ENCODE data around the gene DYSF.

DYSF gene

GRCh38 chr2:71704688-71705087, 251.3 kb downstream of the DYSF start:
- Histone ChIP-seq H4K20me1 (ENCODE audit: control insufficient read depth, insufficient read depth, low read depth, low read length) (no peaks in the 10 kb centered on the region), H3K36me3 (ENCODE audit: control insufficient read depth, low read length) (no peaks in the 10 kb centered on the region), H3K4me3 (ENCODE audit: low read length) (no peak overlapping the region), H3K4me1 (ENCODE audit: control insufficient read depth, low read length) (no peaks in the 10 kb centered on the region), H3K27ac (ENCODE audit: low read depth, low read length) (no peak overlapping the region), H3K27me3 (ENCODE audit: control insufficient read depth, low read length) (no peaks in the 10 kb centered on the region), H3K79me2 (ENCODE audit: control insufficient read depth, low read length) (no peaks in the 10 kb centered on the region), H3F3A (ENCODE audit: control insufficient read depth, insufficient read depth) (no peaks in the 10 kb centered on the region), H3K4me2 (ENCODE audit: low read length) (no peak overlapping the region), H3K9me2 (replicated peaks; ENCODE audit: control insufficient read depth, low read length) (no peaks in the 10 kb centered on the region), H3K9me3 (ENCODE audit: control insufficient read depth, insufficient read depth, low read length) (no peaks in the 10 kb centered on the region)
- no peak for TF ChIP-seq EZH2phosphoT487 (IDR thresholded peaks at IDR 0.05; ENCODE audit: borderline replicate concordance, low read length)
- no peak for TF ChIP-seq CTCF (IDR thresholded peaks at IDR 0.05; ENCODE audit: low read depth, low read length, poor library complexity, severe bottlenecking)

GRCh38 chr2:71705171-71705960, 252.0 kb downstream of the DYSF start:
- H3F3A ChIP-seq (ENCODE audit: control insufficient read depth, insufficient read depth): no peaks in the 10 kb centered on the region
- no peaks in the 10 kb centered on the region for H3K36me3 ChIP-seq (ENCODE audit: control insufficient read depth, low read length)
- H3K27me3 ChIP-seq (ENCODE audit: control insufficient read depth, low read length): no peaks in the 10 kb centered on the region
- no peaks in the 10 kb centered on the region for H3K79me2 ChIP-seq (ENCODE audit: control insufficient read depth, low read length)
- H3K9me2 ChIP-seq (replicated peaks; ENCODE audit: control insufficient read depth, low read length): no peaks in the 10 kb centered on the region
- no peak overlapping the region for H3K27ac ChIP-seq (ENCODE audit: low read depth, low read length)
- no peak overlapping the region for H3K4me3 ChIP-seq (ENCODE audit: low read length)
- H3K4me1 ChIP-seq (ENCODE audit: control insufficient read depth, low read length): no peaks in the 10 kb centered on the region
- H3K9me3 ChIP-seq (ENCODE audit: control insufficient read depth, insufficient read depth, low read length): no peaks in the 10 kb centered on the region
- TF ChIP-seq CTCF (IDR thresholded peaks at IDR 0.05; ENCODE audit: low read depth, low read length, poor library complexity, severe bottlenecking): no peak
- no peak for TF ChIP-seq EZH2phosphoT487 (IDR thresholded peaks at IDR 0.05; ENCODE audit: borderline replicate concordance, low read length)
- H4K20me1 ChIP-seq (ENCODE audit: control insufficient read depth, insufficient read depth, low read depth, low read length): no peaks in the 10 kb centered on the region
- no peak overlapping the region for H3K4me2 ChIP-seq (ENCODE audit: low read length)

GRCh38 chr2:71706121-71706520, 252.8 kb downstream of the DYSF start:
- no peak overlapping the region for H3K4me3 ChIP-seq (ENCODE audit: low read length)
- no peaks in the 10 kb centered on the region for H3K9me3 ChIP-seq (ENCODE audit: control insufficient read depth, insufficient read depth, low read length)
- H3K27me3 ChIP-seq (ENCODE audit: control insufficient read depth, low read length): no peaks in the 10 kb centered on the region
- no peaks in the 10 kb centered on the region for H3F3A ChIP-seq (ENCODE audit: control insufficient read depth, insufficient read depth)
- H3K4me1 ChIP-seq (ENCODE audit: control insufficient read depth, low read length): no peaks in the 10 kb centered on the region
- H3K4me2 ChIP-seq (ENCODE audit: low read length): no peak overlapping the region
- H3K27ac ChIP-seq (ENCODE audit: low read depth, low read length): no peak overlapping the region
- no peaks in the 10 kb centered on the region for H3K9me2 ChIP-seq (replicated peaks; ENCODE audit: control insufficient read depth, low read length)
- TF ChIP-seq EZH2phosphoT487 (IDR thresholded peaks at IDR 0.05; ENCODE audit: borderline replicate concordance, low read length): no peak
- TF ChIP-seq CTCF (IDR thresholded peaks at IDR 0.05; ENCODE audit: low read depth, low read length, poor library complexity, severe bottlenecking): no peak
- H3K79me2 ChIP-seq (ENCODE audit: control insufficient read depth, low read length): no peaks in the 10 kb centered on the region
- no peaks in the 10 kb centered on the region for H4K20me1 ChIP-seq (ENCODE audit: control insufficient read depth, insufficient read depth, low read depth, low read length)
- no peaks in the 10 kb centered on the region for H3K36me3 ChIP-seq (ENCODE audit: control insufficient read depth, low read length)
